Activated naive CD4-positive, alpha-beta T cell treated with anti-CD3 and anti-CD28 coated beads, Interleukin-2, amount 10 ng/mL, durations not matched to agents 7 days and 5 days (primary cell): ENCODE results near the gene TP53TG5.
A peak's percentile ranks its signal among the peaks of the same experiment; 100 is the strongest.

Experiments used
- CTCF ChIA-PET: fragments of 350-600 bp; sonication (Branson Sonifier 250); formaldehyde crosslinking; loops from one replicate; lab custom pipeline; 2021; ENCODE audit warnings: antibody characterized with exemption; lab: Charles Lee
- DNase-seq: peaks from one replicate; pipeline ENCODE4 v3.0.0-alpha.2; 2020
- H3K27ac Mint-ChIP-seq: one replicate; pipeline ENCODE4 v1.8.0; 2021; ENCODE audit warnings: mild to moderate bottlenecking, moderate library complexity, mixed read lengths
- H3K27me3 Mint-ChIP-seq: one replicate; pipeline ENCODE4 v1.8.0; 2021; ENCODE audit warnings: mild to moderate bottlenecking, mixed read lengths
- H3K36me3 Mint-ChIP-seq: one replicate; pipeline ENCODE4 v1.8.0; 2021; ENCODE audit warnings: mixed read lengths
- H3K4me1 Mint-ChIP-seq: one replicate; pipeline ENCODE4 v1.8.0; 2021; ENCODE audit warnings: mixed read lengths
- H3K4me3 Mint-ChIP-seq: one replicate; pipeline ENCODE4 v1.8.0; 2021; ENCODE audit warnings: mild to moderate bottlenecking, moderate library complexity, mixed read lengths
- H3K9me3 Mint-ChIP-seq: one replicate; pipeline ENCODE4 v1.8.0; 2021; ENCODE audit warnings: mixed read lengths

The TP53TG5 gene

GRCh38 chr20:45368221-45368980, 9.7 kb downstream of the TP53TG5 start:
- peaks cover 71% of the 10 kb centered on the region for H3K4me1 Mint-ChIP-seq
- peak overlapping the region; percentile 73 for H3K27ac Mint-ChIP-seq
- DNase-seq, result peak; percentile 55
- no peaks in the 10 kb centered on the region for H3K27me3 Mint-ChIP-seq
- H3K4me3 Mint-ChIP-seq, result peak overlapping the region; percentile 13
- CTCF ChIA-PET, result interaction anchor here (0.7 to 20.1 kb wide), 9 partner anchors 9 to 403 kb away, joined by 3 to 382 read pairs (median 3); no protein-coding TSS in a partner anchor
- no peaks in the 10 kb centered on the region for H3K9me3 Mint-ChIP-seq
- peaks cover 36% of the 10 kb centered on the region for H3K36me3 Mint-ChIP-seq

GRCh38 chr20:45367126-45367525, 11.0 kb downstream of the TP53TG5 start:
- Mint-ChIP-seq H3K4me1 (peaks cover 67% of the 10 kb centered on the region), H3K27me3 (no peaks in the 10 kb centered on the region), H3K27ac (no peak overlapping the region), H3K4me3 (no peak overlapping the region), H3K36me3 (peaks cover 36% of the 10 kb centered on the region), H3K9me3 (no peaks in the 10 kb centered on the region)
- DNase-seq, result peak; percentile 6
- CTCF ChIA-PET, result interaction anchor here (1.3 to 20.1 kb wide), 4 partner anchors 7 to 83 kb away, joined by 3 to 382 read pairs (median 6); no protein-coding TSS in a partner anchor

- Mint-ChIP-seq H3K4me3 (no peak overlapping the region), H3K36me3 (peaks cover 34% of the 10 kb centered on the region), H3K27ac (no peak overlapping the region), H3K9me3 (no peaks in the 10 kb centered on the region), H3K27me3 (no peaks in the 10 kb centered on the region), H3K4me1 (peaks cover 65% of the 10 kb centered on the region)
- peak; percentile 1 for DNase-seq
- CTCF ChIA-PET, result interaction anchor here (1.3 to 20.1 kb wide), 3 partner anchors 7 to 83 kb away, joined by 4 to 382 read pairs (median 7); no protein-coding TSS in a partner anchor
Observed at GRCh38 chr20:45366631-45367030, 11.5 kb downstream of the TP53TG5 start.

- CTCF ChIA-PET, result interaction anchor here (2.2 to 20.1 kb wide), 2 partner anchors 8 to 68 kb away, joined by 7 to 382 read pairs; no protein-coding TSS in a partner anchor
- Mint-ChIP-seq H3K9me3 (no peaks in the 10 kb centered on the region), H3K4me3 (no peak overlapping the region), H3K36me3 (peaks cover 30% of the 10 kb centered on the region), H3K27me3 (no peaks in the 10 kb centered on the region), H3K27ac (no peak overlapping the region), H3K4me1 (peaks cover 62% of the 10 kb centered on the region)
- no peak for DNase-seq
Observed at GRCh38 chr20:45366192-45366591, 11.9 kb downstream of the TP53TG5 start.

GRCh38 chr20:45365444-45365970, 12.6 kb downstream of the TP53TG5 start:
- DNase-seq, result no peak
- Mint-ChIP-seq H3K4me3 (no peak overlapping the region), H3K4me1 (peaks cover 60% of the 10 kb centered on the region), H3K36me3 (peaks cover 29% of the 10 kb centered on the region), H3K9me3 (no peaks in the 10 kb centered on the region), H3K27me3 (no peaks in the 10 kb centered on the region), H3K27ac (no peak overlapping the region)
- CTCF ChIA-PET, result interaction anchor here (2.2 to 20.1 kb wide), 3 partner anchors 9 to 86 kb away, joined by 7 to 382 read pairs (median 48); no protein-coding TSS in a partner anchor

- Mint-ChIP-seq H3K36me3 (peaks cover 27% of the 10 kb centered on the region), H3K9me3 (no peaks in the 10 kb centered on the region), H3K4me3 (peak overlapping the region; percentile 91), H3K27me3 (no peaks in the 10 kb centered on the region), H3K27ac (peak overlapping the region; percentile 91), H3K4me1 (peaks cover 54% of the 10 kb centered on the region)
- no peak for DNase-seq
- CTCF ChIA-PET, result interaction anchor here (0.6 to 20.1 kb wide), 21 partner anchors 9 to 407 kb away, joined by 3 to 382 read pairs (median 5); partner anchors contain the start of gene PIGT
Observed at GRCh38 chr20:45363611-45364492, 14.3 kb downstream of the TP53TG5 start.

- Mint-ChIP-seq H3K9me3 (no peaks in the 10 kb centered on the region), H3K36me3 (peaks cover 20% of the 10 kb centered on the region), H3K27me3 (no peaks in the 10 kb centered on the region), H3K27ac (peak within 1 kb of the TSS; percentile 91), H3K4me3 (peak within 1 kb of the TSS; percentile 91), H3K4me1 (peaks cover 54% of the 10 kb centered on the region)
- CTCF ChIA-PET, result interaction anchor here (0.6 to 20.1 kb wide), 24 partner anchors 9 to 408 kb away, joined by 3 to 382 read pairs (median 4); partner anchors contain the start of gene PIGT
- DNase-seq, result peak; percentile 99
Observed at GRCh38 chr20:45362804-45363610, 15.1 kb downstream of the TP53TG5 start, which contains the start of gene SYS1. TSS of gene SYS1 (plus strand) at chr20:45363156. CDS start at chr20:45363532, 376 bp downstream.

- Mint-ChIP-seq H3K4me1 (peaks cover 52% of the 10 kb centered on the region), H3K36me3 (peaks cover 9% of the 10 kb centered on the region), H3K9me3 (no peaks in the 10 kb centered on the region), H3K27me3 (no peaks in the 10 kb centered on the region), H3K27ac (no peak overlapping the region), H3K4me3 (no peak overlapping the region)
- CTCF ChIA-PET, result interaction anchor here (0.6 to 20.1 kb wide), 10 partner anchors 11 to 409 kb away, joined by 3 to 382 read pairs (median 13); no protein-coding TSS in a partner anchor
- DNase-seq, result no peak
Observed at GRCh38 chr20:45361793-45362192, 16.3 kb downstream of the TP53TG5 start.

- Mint-ChIP-seq H3K4me1 (peaks cover 54% of the 10 kb centered on the region), H3K27ac (no peak overlapping the region), H3K36me3 (no peaks in the 10 kb centered on the region), H3K4me3 (no peak overlapping the region), H3K9me3 (no peaks in the 10 kb centered on the region), H3K27me3 (no peaks in the 10 kb centered on the region)
- no peak for DNase-seq
- CTCF ChIA-PET, result interaction anchor here (1.2 to 20.1 kb wide), 5 partner anchors 14 to 91 kb away, joined by 3 to 382 read pairs (median 10); no protein-coding TSS in a partner anchor
Observed at GRCh38 chr20:45359406-45360148, 18.5 kb downstream of the TP53TG5 start.

GRCh38 chr20:45359069-45359405, 19.1 kb downstream of the TP53TG5 start:
- Mint-ChIP-seq H3K27me3 (no peaks in the 10 kb centered on the region), H3K9me3 (no peaks in the 10 kb centered on the region), H3K36me3 (no peaks in the 10 kb centered on the region), H3K4me3 (no peak overlapping the region), H3K27ac (no peak overlapping the region), H3K4me1 (peaks cover 57% of the 10 kb centered on the region)
- DNase-seq, result no peak
- CTCF ChIA-PET, result interaction anchor here (1.2 to 20.1 kb wide), 4 partner anchors 15 to 92 kb away, joined by 3 to 382 read pairs (median 14); no protein-coding TSS in a partner anchor

- no peak for DNase-seq
- Mint-ChIP-seq H3K9me3 (no peaks in the 10 kb centered on the region), H3K4me3 (no peak overlapping the region), H3K27me3 (no peaks in the 10 kb centered on the region), H3K36me3 (no peaks in the 10 kb centered on the region), H3K4me1 (peaks cover 58% of the 10 kb centered on the region), H3K27ac (no peak overlapping the region)
- CTCF ChIA-PET, result interaction anchor here (1.2 to 20.1 kb wide), 4 partner anchors 12 to 75 kb away, joined by 3 to 382 read pairs (median 6); no protein-coding TSS in a partner anchor
Observed at GRCh38 chr20:45358282-45359068, 19.6 kb downstream of the TP53TG5 start.
